HG03039 (cell line): ENCODE measurements around the gene TTC28.

Source experiments
- ATAC-seq: cut with Tn5 transposase; IDR thresholded peaks from one replicate; pipeline ENCODE4 v1.9.1; 2021; ENCODE audit warnings: mild to moderate bottlenecking, moderate library complexity; ENCODE audit not compliant: unreplicated experiment

Gene TTC28

DNA sequence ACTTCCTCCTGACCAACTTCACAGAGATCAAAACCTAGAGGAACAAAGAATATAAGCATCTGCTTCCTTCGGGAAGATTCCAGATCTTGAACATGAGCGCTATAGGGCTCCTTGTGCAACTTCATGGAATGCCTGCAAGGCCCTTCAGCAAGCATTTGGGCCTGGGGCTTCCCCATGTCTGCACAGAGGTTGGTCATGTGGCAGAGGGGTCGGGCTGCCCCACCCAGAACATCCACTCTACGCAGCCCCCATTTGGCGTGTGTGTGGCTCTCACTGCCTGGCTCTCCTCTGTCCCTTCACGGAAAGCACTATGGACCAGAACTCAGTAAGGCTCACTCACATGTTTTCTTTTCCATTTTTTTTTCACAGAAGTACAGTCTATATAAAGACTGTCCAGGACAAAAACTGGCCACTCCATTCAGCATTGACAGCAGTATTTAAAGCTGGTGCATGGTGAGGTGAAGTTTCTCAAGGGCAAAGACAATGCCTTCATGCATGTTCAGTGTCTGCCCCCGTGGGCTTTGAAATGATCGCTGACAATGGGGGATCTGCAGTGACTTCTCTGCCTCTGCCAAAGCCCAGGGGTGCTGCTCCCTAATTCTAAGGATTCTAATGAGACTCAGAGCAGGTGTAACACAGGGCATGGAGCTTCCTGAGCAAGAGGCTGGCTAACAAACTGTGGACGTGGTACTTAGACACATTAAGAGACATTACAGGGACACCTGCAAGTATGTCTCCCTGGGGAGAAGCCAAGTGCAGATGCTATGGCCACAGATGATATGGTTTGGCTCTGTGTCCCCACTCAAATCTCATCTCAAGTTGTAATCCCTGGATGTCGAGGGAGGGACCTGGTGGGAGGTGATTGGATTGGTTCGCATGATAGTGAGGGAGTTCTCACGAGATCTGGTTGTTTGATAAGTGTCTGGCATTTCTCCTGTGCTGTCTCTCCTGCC lies 694.0 kb downstream of the TTC28 start:
- no peak for ATAC-seq

DNA sequence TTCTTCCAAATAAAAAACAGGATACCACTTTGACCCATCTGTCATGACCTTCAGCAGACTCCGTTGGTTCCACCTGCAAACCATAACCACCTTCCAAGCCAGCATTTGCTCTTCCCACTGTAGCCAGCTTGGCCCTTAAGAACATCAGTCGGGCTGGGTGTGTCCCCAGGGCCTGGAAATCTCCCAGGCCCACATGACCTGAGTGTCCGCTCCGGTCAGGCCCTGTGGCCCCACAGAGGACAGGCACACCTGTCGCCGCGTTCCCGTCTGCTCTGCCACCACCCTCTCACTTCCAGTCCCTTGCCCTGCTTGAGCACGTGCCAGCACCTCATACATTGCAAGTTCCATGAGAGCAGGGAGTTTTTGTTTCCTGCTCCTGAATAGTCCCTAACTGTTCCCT lies 694.9 kb downstream of the TTC28 start:
- ATAC-seq = no peak

DNA sequence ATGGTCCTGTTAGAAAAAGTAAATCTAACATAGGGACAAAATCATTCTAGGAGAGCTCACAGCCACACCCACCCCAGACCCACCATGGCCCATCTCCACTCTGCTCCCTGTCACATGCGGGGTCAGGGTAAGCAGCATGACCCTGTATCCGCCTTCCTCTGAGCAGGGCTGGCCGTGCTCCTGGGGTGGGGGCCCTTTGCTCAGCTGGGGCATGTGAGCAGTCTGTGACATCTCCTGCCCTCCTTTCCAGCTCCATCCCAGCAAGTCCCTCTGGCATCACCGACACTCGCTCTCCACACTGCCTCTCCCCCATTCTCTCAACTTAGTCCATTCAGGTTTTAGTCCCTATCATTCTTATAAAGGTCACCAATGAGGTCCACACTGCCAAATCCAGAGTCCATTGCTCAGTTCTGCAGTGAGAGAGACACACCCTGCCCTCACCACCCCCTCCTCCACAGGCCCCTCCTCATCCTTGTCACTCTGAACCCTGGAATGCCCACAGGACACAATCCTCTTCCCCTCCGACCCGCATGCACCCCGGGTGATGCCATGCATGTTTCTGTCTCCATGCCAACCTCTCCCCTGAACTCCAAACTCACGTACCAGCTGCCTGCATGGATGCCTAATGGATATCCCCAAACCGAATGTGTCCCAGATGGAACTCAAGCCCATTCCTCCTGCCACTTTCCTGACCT lies 695.5 kb downstream of the TTC28 start:
- ATAC-seq = no peak

DNA sequence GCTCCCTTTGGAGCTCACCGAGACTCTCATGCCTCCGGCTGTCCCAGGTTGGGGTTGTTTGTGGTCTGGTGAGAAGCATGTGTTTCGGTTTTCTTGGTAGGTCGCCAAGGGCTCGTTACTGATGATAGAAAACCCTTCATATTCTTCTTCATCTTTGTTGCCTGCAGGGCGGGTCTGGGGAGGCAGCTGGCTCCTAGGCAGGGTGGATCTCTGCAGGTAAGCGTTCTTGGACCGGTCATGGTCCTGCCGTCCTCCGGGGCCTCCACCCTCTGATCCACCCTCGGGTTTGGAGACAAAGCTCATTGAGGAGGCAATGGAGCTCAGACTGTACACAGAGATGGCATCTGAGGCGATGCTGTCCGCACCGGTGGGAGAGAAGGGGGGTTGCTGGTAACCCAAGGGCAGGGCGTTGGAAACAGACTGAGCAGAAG lies 696.3 kb downstream of the TTC28 start:
- no peak for ATAC-seq

DNA sequence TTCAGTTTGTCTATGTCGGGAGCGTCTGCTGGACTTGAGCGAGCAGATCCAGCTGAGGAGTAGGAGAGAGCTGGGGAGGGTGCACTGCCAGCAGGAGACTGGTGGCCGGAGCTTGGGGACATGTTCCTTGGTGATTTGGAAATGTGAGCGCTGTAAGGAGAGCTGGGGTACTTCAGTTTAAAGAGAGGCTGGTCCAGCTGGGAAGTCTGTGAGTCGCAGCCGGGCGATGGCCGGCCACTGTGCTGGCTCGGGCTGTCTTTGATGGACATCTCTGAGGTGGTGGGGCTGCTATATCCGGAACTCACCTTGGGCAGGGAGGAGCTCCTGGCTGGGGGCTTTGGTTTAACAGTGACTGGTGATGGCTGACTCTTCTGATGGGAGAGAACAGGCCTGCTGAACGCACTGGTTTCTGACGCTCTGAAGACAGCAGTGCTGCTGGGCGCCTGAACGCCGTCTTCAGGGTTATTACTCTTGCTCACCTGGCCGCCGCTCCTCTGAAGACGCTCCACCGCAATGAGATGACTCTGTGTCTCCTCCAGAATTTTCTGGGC lies 696.9 kb downstream of the TTC28 start:
- no peak for ATAC-seq

DNA sequence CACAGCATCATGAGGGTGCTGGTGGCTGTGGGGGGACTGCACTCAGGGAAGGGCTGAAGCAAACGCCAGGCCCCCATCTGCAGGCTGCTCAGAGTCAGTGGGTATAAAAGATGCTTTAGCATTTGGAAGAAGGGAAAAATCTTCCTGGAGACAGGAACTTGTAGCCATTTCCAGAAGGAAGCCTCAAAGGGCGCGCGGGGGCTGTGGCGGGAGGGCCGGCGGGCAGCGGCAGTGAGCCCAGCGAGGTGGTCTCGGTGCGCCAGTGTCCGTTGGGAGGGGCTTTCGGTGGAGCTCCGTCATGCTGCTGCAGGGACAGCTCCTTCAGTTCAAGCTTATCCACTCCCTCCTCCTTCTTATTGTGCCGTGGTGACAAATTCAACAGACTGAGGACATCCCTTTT lies 697.5 kb downstream of the TTC28 start:
- ATAC-seq = no peak

DNA sequence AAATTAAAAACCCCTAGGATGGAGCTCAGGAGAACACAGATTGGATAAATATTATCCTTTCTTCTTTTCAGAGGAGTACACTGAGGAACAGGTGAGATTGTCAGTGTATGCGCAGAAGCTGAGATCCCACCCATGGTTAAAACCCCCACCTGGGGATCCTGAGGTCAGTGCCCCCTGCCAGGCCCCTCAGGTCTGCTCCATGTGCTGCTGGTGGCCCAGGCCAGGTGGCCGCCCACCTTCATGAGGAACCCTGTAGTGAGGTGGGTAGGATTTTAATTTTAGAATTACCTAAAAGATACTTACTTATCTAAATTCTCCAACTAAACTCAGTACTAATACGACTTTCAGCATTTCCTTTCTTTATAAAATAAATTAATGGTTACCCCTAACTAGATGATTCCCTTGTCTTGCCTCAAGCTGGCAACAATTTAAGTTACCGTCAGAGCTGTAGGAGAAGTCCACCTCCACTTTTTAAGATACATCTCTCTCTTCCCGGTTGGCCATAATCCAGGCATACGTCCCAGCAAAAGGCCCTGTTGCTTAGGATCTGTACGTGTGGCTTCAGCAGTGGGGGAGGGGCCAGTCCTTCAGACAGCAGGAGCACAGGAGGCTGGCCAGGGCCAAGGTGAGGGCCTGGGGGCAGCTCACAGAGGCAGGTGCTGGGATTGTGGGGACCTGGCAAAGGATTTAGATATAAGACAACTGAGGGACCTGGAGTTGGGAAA lies 699.1 kb downstream of the TTC28 start:
- no peak for ATAC-seq

DNA sequence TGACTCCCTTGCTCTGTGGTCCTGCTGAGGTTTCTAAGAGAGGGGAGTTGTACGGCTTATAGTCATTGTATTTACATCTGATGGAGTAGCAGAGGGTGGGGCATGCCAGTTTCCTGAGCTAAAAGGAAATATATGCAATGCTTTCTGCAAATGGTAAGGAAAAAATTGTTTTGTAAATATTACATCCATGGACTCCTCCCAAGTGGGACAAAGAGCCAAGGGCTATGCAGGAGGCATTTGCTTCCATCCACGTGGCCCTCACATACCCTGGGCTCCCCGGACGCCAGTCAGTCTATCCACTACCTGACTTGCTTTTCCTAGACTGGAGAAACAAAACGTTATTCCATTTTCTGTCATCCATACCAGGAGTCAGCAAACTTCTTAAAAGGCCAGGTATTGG lies 700.8 kb downstream of the TTC28 start:
- no peak for ATAC-seq

DNA sequence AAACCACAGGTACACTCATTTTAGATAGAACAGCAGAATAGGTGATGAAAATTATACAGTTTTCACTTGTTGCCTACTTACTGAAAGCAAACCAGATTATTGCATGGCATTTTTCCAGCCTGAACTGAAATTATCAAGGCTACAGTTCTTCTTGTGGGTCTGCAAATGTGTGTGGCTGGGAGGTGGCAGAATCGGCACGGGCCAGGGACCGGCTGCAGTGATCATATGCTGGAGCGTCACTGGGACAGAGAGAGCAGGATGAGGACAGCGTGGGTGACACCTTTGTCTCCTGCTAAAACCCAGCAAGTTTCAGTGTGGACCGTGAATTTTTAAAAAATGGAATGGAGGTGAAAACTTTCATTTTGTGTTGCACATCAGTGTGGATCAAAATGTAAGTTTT lies 701.3 kb downstream of the TTC28 start:
- ATAC-seq = no peak

DNA sequence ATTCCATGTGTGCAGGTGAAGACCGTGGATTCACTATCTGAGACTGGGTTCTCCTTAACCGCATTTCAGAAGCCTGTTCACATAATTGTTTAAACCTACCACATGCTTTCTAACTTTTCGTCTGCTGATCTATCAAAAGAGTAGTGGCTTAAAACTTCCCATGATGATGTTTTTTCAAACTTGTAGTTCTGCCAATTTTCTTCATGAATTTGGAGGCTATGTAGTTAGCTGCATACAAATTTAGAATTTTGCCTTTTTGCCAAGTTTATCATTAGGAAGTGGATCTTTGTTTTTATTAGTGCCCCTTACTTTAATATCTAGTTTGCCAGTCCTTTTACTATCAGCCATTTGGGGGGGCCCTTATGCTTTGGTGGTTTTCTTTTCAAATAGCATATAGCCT lies 703.1 kb downstream of the TTC28 start:
- no peak for ATAC-seq

DNA sequence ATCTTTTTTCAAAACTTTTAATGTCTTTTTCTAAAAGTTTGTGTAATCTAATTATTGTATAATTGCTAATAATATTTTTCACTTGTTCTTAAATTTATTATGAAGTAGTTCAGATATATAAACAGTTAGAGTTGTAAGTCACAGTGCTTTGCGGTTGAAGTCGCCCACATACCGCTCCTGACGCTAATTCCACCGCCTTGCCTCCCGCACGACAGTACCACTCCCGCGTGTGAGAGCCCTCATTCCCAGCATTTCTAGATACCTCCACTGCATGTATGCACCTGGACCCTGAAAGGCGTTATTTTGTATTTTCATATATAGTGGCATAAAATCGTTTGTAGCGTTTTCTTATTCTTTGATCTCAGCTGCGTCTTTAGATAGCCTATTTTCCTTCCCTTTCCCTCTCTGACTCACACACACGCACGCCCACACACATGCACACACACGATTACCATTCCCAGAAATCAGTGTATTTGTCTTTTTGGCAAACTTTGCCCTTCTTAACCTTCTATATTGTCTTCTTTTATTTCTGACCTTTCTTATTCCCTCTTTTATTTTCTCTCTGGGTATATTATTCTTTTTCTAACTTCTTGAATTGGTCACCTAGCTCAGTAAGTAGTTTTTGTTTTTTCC lies 704.1 kb downstream of the TTC28 start:
- no peak for ATAC-seq

DNA sequence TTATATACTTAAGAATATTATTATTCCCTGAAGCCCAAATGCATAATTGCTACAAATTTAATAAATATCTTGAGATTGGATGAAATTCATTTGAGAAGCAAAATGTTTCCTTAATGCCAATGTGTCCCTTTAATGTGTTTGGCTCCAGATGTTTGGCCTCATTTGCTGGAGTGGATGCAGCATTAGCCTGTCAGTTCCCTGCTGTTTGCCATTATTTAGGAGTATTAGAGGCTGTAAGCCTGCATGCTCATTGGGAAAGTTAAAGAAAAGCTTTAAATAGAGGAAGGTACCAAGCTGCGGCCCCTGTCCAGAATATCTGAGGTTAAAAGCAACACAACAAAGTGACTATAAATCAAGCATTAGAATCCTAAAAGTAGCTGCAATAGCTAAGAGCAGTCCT lies 705.8 kb downstream of the TTC28 start:
- ATAC-seq = no peak

DNA sequence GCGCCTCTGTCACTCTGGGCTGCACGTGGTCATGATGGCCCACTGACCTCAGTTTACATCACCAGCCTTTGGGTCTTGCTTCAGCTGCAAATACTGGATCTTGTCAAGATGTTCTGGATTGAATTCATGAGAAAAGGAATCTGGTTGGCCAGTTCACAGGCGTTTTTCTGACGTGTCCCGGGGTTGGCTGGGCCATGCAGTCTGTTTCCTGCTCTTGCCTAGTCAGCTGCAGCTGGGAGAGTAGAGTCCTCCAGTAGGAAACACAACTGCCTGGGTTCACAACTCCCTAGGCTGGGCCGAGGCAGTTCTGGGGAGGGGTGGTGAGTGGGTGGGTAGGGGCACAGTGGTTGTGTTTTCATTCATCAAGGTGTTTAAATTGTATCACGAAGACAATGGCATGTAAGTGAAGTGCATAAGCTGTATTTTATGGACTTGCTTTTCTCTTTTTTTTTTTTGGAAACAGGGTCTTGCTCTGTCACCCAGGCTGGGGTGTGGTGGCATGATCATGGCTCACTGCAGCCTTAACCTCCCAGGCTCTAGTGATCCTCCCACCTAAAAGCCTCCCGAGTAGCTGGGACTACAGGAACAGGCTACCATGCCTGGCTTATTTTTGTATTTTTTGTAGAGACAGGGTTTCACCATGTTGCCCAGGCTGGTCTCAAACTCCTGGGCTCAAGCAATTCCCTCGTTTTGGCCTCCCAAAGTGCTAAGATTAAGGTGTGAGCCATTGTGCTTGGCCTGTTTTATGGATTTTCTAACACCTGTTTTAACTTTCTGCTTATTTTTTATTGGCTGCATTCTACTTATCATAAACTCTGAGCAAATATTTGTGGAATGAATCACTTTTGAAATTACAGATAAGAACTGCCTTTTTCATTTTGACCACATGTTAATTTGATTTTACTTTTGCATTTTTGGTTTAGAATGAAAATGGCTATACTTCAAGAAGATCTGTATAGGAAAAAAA lies 706.6 kb downstream of the TTC28 start:
- ATAC-seq = no peak

DNA sequence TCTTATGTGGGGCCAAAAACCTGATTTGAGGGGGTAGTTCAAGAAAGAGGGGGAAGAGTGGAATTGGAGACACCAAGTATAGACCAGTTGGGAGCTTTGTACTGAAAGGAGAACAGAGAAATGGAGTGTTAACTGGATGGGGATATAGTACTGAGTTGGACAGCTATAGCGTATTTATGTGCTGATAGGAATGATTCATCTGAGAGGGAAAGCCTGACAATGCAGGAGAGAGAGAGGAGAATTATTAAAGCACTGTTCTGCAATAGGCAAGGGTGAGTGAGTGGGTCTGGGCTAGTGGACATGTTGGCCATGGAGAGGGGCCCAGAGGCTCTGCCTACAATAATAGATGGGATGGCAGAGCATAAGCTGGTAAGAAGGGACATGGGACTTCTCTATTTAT lies 707.7 kb downstream of the TTC28 start:
- no peak for ATAC-seq

DNA sequence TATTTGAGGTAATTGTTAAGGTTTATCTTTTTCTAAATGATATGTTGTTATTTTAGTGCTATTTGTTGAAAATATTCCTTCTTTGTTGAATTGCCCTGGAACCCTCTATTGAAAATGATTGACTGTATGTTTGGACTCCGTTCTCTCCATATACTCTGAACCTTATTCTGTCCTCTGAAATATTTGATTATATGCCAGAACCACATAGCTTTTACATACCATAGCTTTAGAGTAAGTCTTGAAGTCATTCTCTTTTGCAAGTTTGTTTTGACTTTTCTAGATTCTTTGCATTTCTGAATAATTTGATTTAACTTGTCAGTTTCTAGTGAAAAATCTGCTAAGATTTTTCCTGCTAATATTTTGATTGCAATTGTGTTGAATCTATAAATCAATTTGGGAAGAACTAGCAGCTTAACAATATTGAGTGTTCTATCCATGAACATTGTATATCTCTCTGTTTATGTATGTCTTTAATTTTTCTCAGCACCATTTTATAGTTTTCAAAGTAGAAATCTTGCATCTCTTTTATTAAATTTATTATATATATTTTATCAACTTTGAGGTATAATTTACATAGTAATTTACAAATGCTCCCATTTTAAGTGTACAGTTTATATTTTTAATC lies 708.9 kb downstream of the TTC28 start:
- no peak for ATAC-seq

DNA sequence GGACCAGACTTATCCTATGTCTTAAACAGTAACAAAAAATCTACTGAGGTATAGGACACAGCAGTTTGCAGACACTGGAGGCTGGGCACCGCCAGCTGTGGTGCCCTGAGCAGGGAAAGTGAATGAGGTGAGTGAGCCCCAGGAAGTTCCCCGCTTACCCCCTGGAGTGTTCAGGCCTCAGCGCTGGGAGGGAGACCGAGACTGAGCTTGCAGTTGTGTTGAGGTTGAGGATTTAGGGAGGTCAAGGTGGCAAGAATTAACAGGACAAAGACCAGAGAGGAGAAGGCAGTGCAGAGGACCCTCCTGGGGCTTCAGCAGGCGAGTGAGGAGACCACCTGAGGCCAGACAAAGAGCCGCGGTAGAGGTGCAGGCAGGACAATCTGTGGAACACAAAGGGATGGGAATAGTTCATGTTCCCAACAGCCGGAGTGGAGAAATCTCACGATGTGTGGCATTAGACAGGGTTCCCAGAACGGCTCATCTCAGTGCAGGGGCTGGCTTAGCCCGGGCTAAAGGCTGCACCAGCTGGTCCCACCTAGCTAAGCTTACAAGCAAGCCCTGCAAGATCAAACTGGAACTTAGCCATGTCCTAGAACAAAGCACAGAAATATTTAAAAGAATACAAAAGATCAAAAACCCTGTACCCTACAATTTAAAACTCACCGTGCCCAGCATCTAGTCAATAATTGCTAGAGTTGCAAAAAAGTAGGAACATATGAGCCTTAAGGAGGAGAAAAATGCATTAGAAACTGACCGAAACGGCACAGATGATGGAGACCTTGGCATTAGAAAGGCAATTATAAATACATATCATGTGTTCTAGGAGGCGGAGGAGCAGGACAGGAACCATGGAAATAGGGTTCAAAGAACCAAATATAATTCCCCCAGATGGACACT lies 713.2 kb downstream of the TTC28 start:
- ATAC-seq = no peak

DNA sequence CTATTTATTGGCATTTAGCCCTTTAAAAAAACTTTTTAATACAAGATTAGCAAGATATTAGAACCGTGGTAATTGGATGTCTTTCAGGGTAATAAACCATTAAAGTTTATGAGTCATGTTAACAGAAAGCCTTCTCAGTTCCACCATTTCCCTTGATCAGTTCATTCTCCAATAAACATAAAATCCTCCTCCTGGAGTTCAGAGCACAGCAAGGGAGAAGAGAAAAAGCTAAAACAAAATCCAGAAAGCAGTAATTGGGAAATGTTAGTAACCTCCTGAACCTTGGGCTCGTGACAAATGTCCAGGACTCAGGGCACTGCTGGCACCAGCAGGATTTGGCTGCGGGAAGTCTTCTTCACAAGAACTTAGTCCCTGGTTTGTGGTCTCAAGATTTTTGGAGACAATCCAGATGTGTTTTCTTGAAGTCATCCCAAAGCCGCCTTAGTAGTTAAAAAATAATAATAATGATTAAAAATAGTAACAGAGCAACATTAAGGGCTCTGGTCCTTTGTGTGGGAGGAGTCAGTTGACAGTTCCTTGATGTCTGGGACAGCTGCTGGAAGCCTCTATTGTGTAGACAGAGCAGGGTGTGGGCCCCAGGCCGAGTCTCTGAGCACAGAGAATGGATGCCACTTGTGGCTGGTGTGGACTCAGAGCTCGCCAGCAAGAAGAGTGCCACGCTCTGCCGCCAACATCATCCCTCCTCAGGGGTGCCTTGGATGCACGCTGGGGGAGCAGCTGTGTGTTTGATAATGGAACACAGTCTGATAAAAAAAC lies 717.2 kb downstream of the TTC28 start:
- no peak for ATAC-seq
